SU-DHL-6 (cell line): ENCODE results near the gene RIC8A.

Experiments used
- H2AFZ ChIP-seq: fragments of 200-600 bp; sonication (generic); 2 replicates; pipeline ENCODE4 v1.6.1; 2014; ENCODE audit warnings: low read depth, mild to moderate bottlenecking, moderate library complexity, mixed read lengths, antibody characterized with exemption, low read length; ENCODE audit not compliant: severe bottlenecking
- H3F3A ChIP-seq: fragments of 200-600 bp; shearing (Covaris generic); 2 replicates; pipeline ENCODE4 v1.6.0; 2016; ENCODE audit warnings: antibody characterized with exemption, mild to moderate bottlenecking; ENCODE audit not compliant: insufficient read depth
- H3K27ac ChIP-seq: fragments of 200-600 bp; sonication (generic); 2 replicates; pipeline ENCODE4 v1.5.1; 2016; ENCODE audit warnings: low read depth, mild to moderate bottlenecking, low read length, moderate library complexity, mixed read lengths
- H3K27me3 ChIP-seq: fragments of 200-600 bp; sonication (generic), shearing (Covaris generic); 2 replicates; pipeline ENCODE4 v1.6.0; 2014; ENCODE audit warnings: mild to moderate bottlenecking, low read length
- H3K36me3 ChIP-seq: fragments of 200-600 bp; sonication (generic); 2 replicates; pipeline ENCODE4 v1.6.1; 2014; ENCODE audit warnings: mild to moderate bottlenecking, low read length, mixed read lengths
- H3K4me2 ChIP-seq: fragments of 300-600, 200-600 bp; shearing (Covaris generic), sonication (generic); 2 replicates; pipeline ENCODE4 v1.6.0; 2014; ENCODE audit warnings: low read length, low read depth, mild to moderate bottlenecking; ENCODE audit not compliant: poor library complexity, severe bottlenecking
- H3K4me3 ChIP-seq: fragments of 200-600 bp; sonication (generic); 2 replicates; pipeline ENCODE4 v1.5.1; 2014; ENCODE audit warnings: antibody characterized with exemption, low read length, mild to moderate bottlenecking, mixed read lengths; ENCODE audit not compliant: insufficient read depth, poor library complexity, severe bottlenecking
- H3K79me2 ChIP-seq: fragments of 200-600 bp; sonication (generic); 2 replicates; pipeline ENCODE4 v1.6.1; 2014; ENCODE audit warnings: mild to moderate bottlenecking, low read length, moderate library complexity; ENCODE audit not compliant: insufficient read depth
- H3K9ac ChIP-seq: fragments of 200-600 bp; sonication (generic); 2 replicates; pipeline ENCODE4 v1.7.0; 2014; ENCODE audit warnings: mild to moderate bottlenecking, low read length
- H3K9me2 ChIP-seq: fragments of 200-600 bp; sonication (generic); replicated peaks from 2 replicates; pipeline ENCODE4 v1.6.1; 2014; ENCODE audit warnings: low read length; ENCODE audit not compliant: insufficient read depth
- H3K9me3 ChIP-seq: fragments of 200-600 bp; sonication (generic); 2 replicates; pipeline ENCODE4 v1.6.1; 2014; ENCODE audit warnings: low read length, mixed read lengths; ENCODE audit not compliant: insufficient read depth
- H4K20me1 ChIP-seq: fragments of 200-600 bp; sonication (generic); 2 replicates; pipeline ENCODE4 v1.6.1; 2014; ENCODE audit warnings: low read depth, mild to moderate bottlenecking, antibody characterized with exemption, low read length, moderate library complexity, mixed read lengths
- EZH2phosphoT487 ChIP-seq: fragments of 200-600 bp; sonication (generic), shearing (Covaris generic); conservative IDR thresholded peaks from 2 replicates; pipeline ENCODE4 v1.6.1; 2018; ENCODE audit warnings: mild to moderate bottlenecking, antibody characterized with exemption, low read length, moderate library complexity, mixed read lengths
- TF ChIP-seq, protein P1 (sequence below): fragments of 200-600 bp; sonication (generic); IDR thresholded peaks from one replicate; pipeline ENCODE4 v1.5.1; 2017; ENCODE audit warnings: antibody characterized with exemption, mild to moderate bottlenecking, low read length, moderate library complexity; ENCODE audit not compliant: insufficient read depth, poor library complexity, severe bottlenecking

RIC8A gene

GRCh38 chr11:221539-221938 lies 14.0 kb downstream of the RIC8A start:
- Histone ChIP-seq H2AFZ (no peak overlapping the region), H3K36me3 (no peaks in the 10 kb centered on the region), H3K27me3 (no peaks in the 10 kb centered on the region), H3K9me3 (no peaks in the 10 kb centered on the region), H3K4me3 (no peak overlapping the region), H3K27ac (no peak overlapping the region), H3K79me2 (no peaks in the 10 kb centered on the region), H3F3A (peaks cover 5% of the 10 kb centered on the region; the same call in 1 of the 2 replicates), H3K4me2 (no peak overlapping the region), H3K9ac (no peak overlapping the region), H3K9me2 (no peaks in the 10 kb centered on the region), H4K20me1 (no peaks in the 10 kb centered on the region)
- TF ChIP-seq, protein P1, sequence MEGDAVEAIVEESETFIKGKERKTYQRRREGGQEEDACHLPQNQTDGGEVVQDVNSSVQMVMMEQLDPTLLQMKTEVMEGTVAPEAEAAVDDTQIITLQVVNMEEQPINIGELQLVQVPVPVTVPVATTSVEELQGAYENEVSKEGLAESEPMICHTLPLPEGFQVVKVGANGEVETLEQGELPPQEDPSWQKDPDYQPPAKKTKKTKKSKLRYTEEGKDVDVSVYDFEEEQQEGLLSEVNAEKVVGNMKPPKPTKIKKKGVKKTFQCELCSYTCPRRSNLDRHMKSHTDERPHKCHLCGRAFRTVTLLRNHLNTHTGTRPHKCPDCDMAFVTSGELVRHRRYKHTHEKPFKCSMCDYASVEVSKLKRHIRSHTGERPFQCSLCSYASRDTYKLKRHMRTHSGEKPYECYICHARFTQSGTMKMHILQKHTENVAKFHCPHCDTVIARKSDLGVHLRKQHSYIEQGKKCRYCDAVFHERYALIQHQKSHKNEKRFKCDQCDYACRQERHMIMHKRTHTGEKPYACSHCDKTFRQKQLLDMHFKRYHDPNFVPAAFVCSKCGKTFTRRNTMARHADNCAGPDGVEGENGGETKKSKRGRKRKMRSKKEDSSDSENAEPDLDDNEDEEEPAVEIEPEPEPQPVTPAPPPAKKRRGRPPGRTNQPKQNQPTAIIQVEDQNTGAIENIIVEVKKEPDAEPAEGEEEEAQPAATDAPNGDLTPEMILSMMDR: no peak
- no peak for TF ChIP-seq EZH2phosphoT487

DNA sequence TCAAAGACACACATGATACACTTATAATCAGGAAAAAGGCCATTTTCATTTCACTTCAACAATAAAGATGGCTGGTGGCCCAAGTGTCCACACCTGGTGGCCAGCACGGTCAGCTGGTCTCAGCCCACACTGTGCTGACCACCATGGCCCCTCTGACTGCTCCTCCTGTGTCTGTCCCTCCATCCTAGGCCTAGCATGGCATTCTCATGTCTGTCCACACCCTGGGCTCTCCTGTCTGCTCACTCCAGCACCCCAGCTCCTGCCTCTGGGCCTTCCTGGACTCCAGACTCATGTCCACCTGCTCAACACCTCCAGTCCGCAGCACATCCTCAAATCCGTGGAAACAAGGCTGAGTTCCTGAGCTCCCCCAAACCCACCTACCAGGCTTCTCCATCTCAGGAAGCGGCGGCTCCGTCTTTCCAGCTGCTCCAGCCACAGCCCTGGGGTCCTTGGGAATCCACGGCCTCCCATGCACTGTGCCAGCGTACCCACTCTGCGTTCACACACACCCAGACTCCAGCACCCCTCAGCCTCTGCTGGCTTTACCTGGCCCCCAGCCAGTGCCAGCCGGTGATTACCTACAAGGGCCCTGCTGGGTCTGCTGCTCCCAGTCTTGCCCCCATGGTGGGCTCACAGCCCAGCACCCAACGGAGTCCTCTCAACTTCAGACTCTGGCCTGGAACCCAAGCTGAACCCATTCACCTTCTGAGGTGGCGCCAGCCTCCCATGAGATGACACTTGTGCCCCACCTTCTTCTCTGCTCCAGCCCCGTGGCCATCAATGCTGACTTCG lies 14.7 kb downstream of the RIC8A start:
- Histone ChIP-seq H3K36me3 (no peaks in the 10 kb centered on the region), H3K79me2 (no peaks in the 10 kb centered on the region), H4K20me1 (no peaks in the 10 kb centered on the region), H3K9me3 (no peaks in the 10 kb centered on the region), H3K27me3 (no peaks in the 10 kb centered on the region), H3K9ac (no peak overlapping the region), H3F3A (no peaks in the 10 kb centered on the region), H3K4me2 (no peak overlapping the region), H3K27ac (no peak overlapping the region), H3K9me2 (no peaks in the 10 kb centered on the region), H2AFZ (no peak overlapping the region), H3K4me3 (no peak overlapping the region)
- TF ChIP-seq EZH2phosphoT487: no peak

- no peak overlapping the region for H3K9ac ChIP-seq
- H3K79me2 ChIP-seq: no peaks in the 10 kb centered on the region
- TF ChIP-seq, protein P1: no peak
- no peak for TF ChIP-seq EZH2phosphoT487
- H3K27me3 ChIP-seq: no peaks in the 10 kb centered on the region
- no peaks in the 10 kb centered on the region for H4K20me1 ChIP-seq
- H3K4me2 ChIP-seq: no peak overlapping the region
- H3K9me3 ChIP-seq: no peaks in the 10 kb centered on the region
- H3K9me2 ChIP-seq: no peaks in the 10 kb centered on the region
- no peak overlapping the region for H2AFZ ChIP-seq
- H3K27ac ChIP-seq: no peak overlapping the region
- no peak overlapping the region for H3K4me3 ChIP-seq
- no peaks in the 10 kb centered on the region for H3F3A ChIP-seq
- no peaks in the 10 kb centered on the region for H3K36me3 ChIP-seq
These were observed 15.7 kb downstream of the RIC8A start for GRCh38 chr11:223026-223789.

DNA sequence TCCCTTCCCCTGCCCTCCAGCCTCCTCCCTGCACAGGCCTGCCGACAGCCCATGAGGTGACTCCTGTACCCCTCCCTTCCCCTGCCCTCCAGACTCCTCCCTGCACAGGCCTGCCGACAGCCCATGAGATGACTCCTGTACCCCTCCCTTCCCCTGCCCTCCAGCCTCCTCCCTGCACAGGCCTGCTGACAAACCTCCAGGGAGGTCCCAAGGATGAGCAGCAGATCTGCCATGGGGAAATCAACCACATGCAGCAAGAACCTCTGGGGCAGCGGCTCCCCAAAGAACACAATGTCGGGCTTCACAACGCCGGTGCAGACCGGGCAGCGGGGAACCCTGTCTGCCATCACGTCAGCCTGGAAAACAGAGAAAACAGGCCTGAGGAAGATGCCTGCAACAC lies 16.4 kb downstream of the RIC8A start:
- no peaks in the 10 kb centered on the region for H3F3A ChIP-seq
- no peaks in the 10 kb centered on the region for H3K9me3 ChIP-seq
- TF ChIP-seq EZH2phosphoT487: no peak
- TF ChIP-seq, protein P1: no peak
- no peaks in the 10 kb centered on the region for H3K79me2 ChIP-seq
- no peak overlapping the region for H3K27ac ChIP-seq
- H3K4me2 ChIP-seq: no peak overlapping the region
- no peaks in the 10 kb centered on the region for H3K27me3 ChIP-seq
- no peaks in the 10 kb centered on the region for H3K9me2 ChIP-seq
- H2AFZ ChIP-seq: no peak overlapping the region
- H3K4me3 ChIP-seq: no peak overlapping the region
- no peaks in the 10 kb centered on the region for H3K36me3 ChIP-seq
- H3K9ac ChIP-seq: no peak overlapping the region
- H4K20me1 ChIP-seq: no peaks in the 10 kb centered on the region
